Stimulated activated naive B cell treated with anti-CD40 and anti-IgM and Interleukin-4, amounts not matched to agents 10 μg/mL and 1 μg/mL and 100 μg/mL, for 72 hours (primary cell): ENCODE data around the gene PTGS1.
"Not testable (repeated sequence)": the region's sequence is repeated elsewhere in the genome, so short reads cannot be mapped to it uniquely, and the experiment has no call there.

Experiments
- ATAC-seq, 2 donors: fragments of 150-1000 bp; cut with Tn5 transposase; replicated peaks; 2 replicates each; pipeline ENCODE4 v1.10.0; 2021; ENCODE audit warnings: moderate library complexity in 1 of 2
- DNase-seq: peaks from one replicate; pipeline ENCODE4 v3.0.0; 2021
- H3K27ac Mint-ChIP-seq: one replicate; pipeline ENCODE4 v1.8.0; 2022; ENCODE audit warnings: mild to moderate bottlenecking, mixed read lengths
- H3K27me3 Mint-ChIP-seq, 2 donors: one replicate each; pipeline ENCODE4 v1.8.0; 2022; ENCODE audit warnings: mixed read lengths in 2 of 2
- H3K36me3 Mint-ChIP-seq, 2 donors: one replicate each; pipeline ENCODE4 v1.8.0; 2022; ENCODE audit warnings: mixed read lengths in 2 of 2, mild to moderate bottlenecking in 1 of 2
- H3K4me1 Mint-ChIP-seq, 2 donors: one replicate each; pipeline ENCODE4 v1.8.0; 2022; ENCODE audit warnings: mixed read lengths in 2 of 2, mild to moderate bottlenecking in 1 of 2
- H3K4me3 Mint-ChIP-seq, 2 donors: one replicate each; pipeline ENCODE4 v1.8.0; 2022; ENCODE audit warnings: mild to moderate bottlenecking in 2 of 2, mixed read lengths in 2 of 2, moderate library complexity in 1 of 2
- H3K9me3 Mint-ChIP-seq, 2 donors: one replicate each; pipeline ENCODE4 v1.8.0; 2022; ENCODE audit warnings: mixed read lengths in 2 of 2, mild to moderate bottlenecking in 1 of 2

PTGS1 gene

GRCh38 chr9:122370869-122371755 lies at the start of gene PTGS1:
PTGS1 (plus strand) TSS chr9:122371024; CDS start chr9:122371085, 61 bp downstream.
- DNase-seq (peak; percentile 36), ATAC-seq (peak; percentile 84 to 87)
- Mint-ChIP-seq H3K36me3 (no peaks in the 10 kb centered on the region), H3K27ac (peak within 1 kb of the TSS; percentile 92), H3K27me3 (no peaks in the 10 kb centered on the region), H3K4me1 (peaks cover 29 to 69% of the 10 kb centered on the region in 2 donors), H3K4me3 (peak within 1 kb of the TSS; percentile 85 to 89), H3K9me3 (peaks cover 0 to 2% of the 10 kb centered on the region in 2 donors)

- Mint-ChIP-seq H3K27me3 (no peaks in the 10 kb centered on the region), H3K9me3 (no peaks in the 10 kb centered on the region), H3K4me3 (no peak overlapping the region), H3K4me1 (peaks cover 9 to 14% of the 10 kb centered on the region in 2 donors), H3K36me3 (peaks cover 30 to 53% of the 10 kb centered on the region in 2 donors), H3K27ac (peak overlapping the region; percentile 65)
- ATAC-seq: no peak
- DNase-seq: no peak
Observed at GRCh38 chr9:122322553-122322952, 48.3 kb upstream of the PTGS1 start.

- H3K27ac Mint-ChIP-seq, DNase-seq, H3K4me3 Mint-ChIP-seq, H3K27me3 Mint-ChIP-seq, H3K9me3 Mint-ChIP-seq, H3K4me1 Mint-ChIP-seq: not testable (repeated sequence)
- H3K36me3 Mint-ChIP-seq: peaks cover 30 to 52% of the 10 kb centered on the region in 2 donors
- ATAC-seq: peak in 1 of 2 donors; percentile 18
Observed at GRCh38 chr9:122324665-122325064, 46.2 kb upstream of the PTGS1 start.

- Mint-ChIP-seq H3K9me3 (no peaks in the 10 kb centered on the region), H3K36me3 (peaks cover 27 to 47% of the 10 kb centered on the region in 2 donors), H3K4me1 (peaks cover 5% of the 10 kb centered on the region in 2 donors), H3K4me3 (no peak overlapping the region), H3K27ac (no peak overlapping the region), H3K27me3 (no peaks in the 10 kb centered on the region)
- DNase-seq (no peak), ATAC-seq (no peak)
Observed at GRCh38 chr9:122325124-122325523, 45.7 kb upstream of the PTGS1 start.

- no peak for ATAC-seq
- no peak for DNase-seq
- H3K27me3 Mint-ChIP-seq: no peaks in the 10 kb centered on the region
Observed at GRCh38 chr9:122327175-122327574, 43.6 kb upstream of the PTGS1 start.

GRCh38 chr9:122329597-122329996 lies 41.2 kb upstream of the PTGS1 start:
- DNase-seq (no peak), ATAC-seq (no peak)
- H3K36me3 Mint-ChIP-seq: peaks cover 18 to 26% of the 10 kb centered on the region in 2 donors
- no peaks in the 10 kb centered on the region for H3K9me3 Mint-ChIP-seq
- H3K4me3 Mint-ChIP-seq: no peak overlapping the region
- peaks cover 0 to 5% of the 10 kb centered on the region in 2 donors for H3K4me1 Mint-ChIP-seq
- no peaks in the 10 kb centered on the region for H3K27me3 Mint-ChIP-seq
- no peak overlapping the region for H3K27ac Mint-ChIP-seq

More at GRCh38 chr9:122327175-122327574, 43.6 kb upstream of the PTGS1 start:
- no peaks in the 10 kb centered on the region for H3K9me3 Mint-ChIP-seq
- no peak overlapping the region for H3K27ac Mint-ChIP-seq
- H3K4me3 Mint-ChIP-seq: no peak overlapping the region
- H3K4me1 Mint-ChIP-seq: peaks cover 0 to 7% of the 10 kb centered on the region in 2 donors
- H3K36me3 Mint-ChIP-seq: peaks cover 22 to 46% of the 10 kb centered on the region in 2 donors

GRCh38 chr9:122330466-122330865 lies 40.4 kb upstream of the PTGS1 start:
- not testable (repeated sequence) for H3K4me3 Mint-ChIP-seq, ATAC-seq, H3K9me3 Mint-ChIP-seq, H3K27me3 Mint-ChIP-seq, H3K4me1 Mint-ChIP-seq, DNase-seq, H3K27ac Mint-ChIP-seq
- peaks cover 15 to 21% of the 10 kb centered on the region in 2 donors for H3K36me3 Mint-ChIP-seq

- Mint-ChIP-seq H3K27ac (peak overlapping the region; percentile 0), H3K4me3 (no peak overlapping the region), H3K36me3 (peaks cover 11 to 17% of the 10 kb centered on the region in 2 donors), H3K27me3 (no peaks in the 10 kb centered on the region), H3K4me1 (peaks cover 0 to 5% of the 10 kb centered on the region in 2 donors), H3K9me3 (no peaks in the 10 kb centered on the region)
- DNase-seq (no peak), ATAC-seq (no peak)
Observed at GRCh38 chr9:122331523-122331927, 39.3 kb upstream of the PTGS1 start.

- H3K4me3 Mint-ChIP-seq: no peak overlapping the region
- no peaks in the 10 kb centered on the region for H3K9me3 Mint-ChIP-seq
- ATAC-seq: no peak
- peak overlapping the region; percentile 0 for H3K27ac Mint-ChIP-seq
- DNase-seq: no peak
- H3K36me3 Mint-ChIP-seq: peaks cover 11 to 17% of the 10 kb centered on the region in 2 donors
- no peaks in the 10 kb centered on the region for H3K27me3 Mint-ChIP-seq
- peaks cover 0 to 5% of the 10 kb centered on the region in 2 donors for H3K4me1 Mint-ChIP-seq
Observed at GRCh38 chr9:122332083-122332482, 38.7 kb upstream of the PTGS1 start.

GRCh38 chr9:122332644-122333043 lies 38.2 kb upstream of the PTGS1 start:
- Mint-ChIP-seq H3K27me3 (no peaks in the 10 kb centered on the region), H3K36me3 (peaks cover 11 to 17% of the 10 kb centered on the region in 2 donors), H3K27ac (no peak overlapping the region), H3K4me3 (no peak overlapping the region), H3K4me1 (peaks cover 0 to 5% of the 10 kb centered on the region in 2 donors), H3K9me3 (no peaks in the 10 kb centered on the region)
- no peak for DNase-seq
- no peak for ATAC-seq

- no peak overlapping the region for H3K4me3 Mint-ChIP-seq
- H3K27me3 Mint-ChIP-seq: no peaks in the 10 kb centered on the region
- no peak for ATAC-seq
- H3K4me1 Mint-ChIP-seq: peaks cover 0 to 5% of the 10 kb centered on the region in 2 donors
- no peak for DNase-seq
- no peak overlapping the region for H3K27ac Mint-ChIP-seq
- H3K36me3 Mint-ChIP-seq: peaks cover 10 to 12% of the 10 kb centered on the region in 2 donors
- H3K9me3 Mint-ChIP-seq: no peaks in the 10 kb centered on the region
Observed at GRCh38 chr9:122333169-122333808, 37.5 kb upstream of the PTGS1 start.

GRCh38 chr9:122334916-122335315 lies 35.9 kb upstream of the PTGS1 start:
- Mint-ChIP-seq H3K36me3 (peaks cover 4 to 5% of the 10 kb centered on the region in 2 donors), H3K27ac (no peak overlapping the region), H3K9me3 (no peaks in the 10 kb centered on the region), H3K4me1 (peaks cover 0 to 5% of the 10 kb centered on the region in 2 donors), H3K27me3 (peaks cover 4 to 12% of the 10 kb centered on the region in 2 donors), H3K4me3 (no peak overlapping the region)
- ATAC-seq (no peak), DNase-seq (no peak)

GRCh38 chr9:122336189-122336588 lies 34.6 kb upstream of the PTGS1 start:
- peaks cover 4 to 5% of the 10 kb centered on the region in 2 donors for H3K36me3 Mint-ChIP-seq
- peaks cover 0 to 5% of the 10 kb centered on the region in 2 donors for H3K4me1 Mint-ChIP-seq
- H3K27me3 Mint-ChIP-seq: peaks cover 4 to 12% of the 10 kb centered on the region in 2 donors
- ATAC-seq (no peak), DNase-seq (no peak)
- no peaks in the 10 kb centered on the region for H3K9me3 Mint-ChIP-seq
- no peak overlapping the region for H3K27ac Mint-ChIP-seq
- H3K4me3 Mint-ChIP-seq: no peak overlapping the region

- no peak overlapping the region for H3K4me3 Mint-ChIP-seq
- no peak for ATAC-seq
- peaks cover 4 to 12% of the 10 kb centered on the region in 2 donors for H3K27me3 Mint-ChIP-seq
- DNase-seq: no peak
- H3K4me1 Mint-ChIP-seq: no peaks in the 10 kb centered on the region
- H3K36me3 Mint-ChIP-seq: peaks cover 0 to 1% of the 10 kb centered on the region in 2 donors
- no peak overlapping the region for H3K27ac Mint-ChIP-seq
- H3K9me3 Mint-ChIP-seq: no peaks in the 10 kb centered on the region
Observed at GRCh38 chr9:122336866-122337555, 33.8 kb upstream of the PTGS1 start.
